T-helper 1 cell (primary cell): Measurements from ENCODE around the gene GALNTL6.

Experiments used
- DNase-seq, 5 donors: peaks; one replicate each; pipeline ENCODE4 v3.0.0-alpha.2; 2012 to 2020

The GALNTL6 gene

DNA sequence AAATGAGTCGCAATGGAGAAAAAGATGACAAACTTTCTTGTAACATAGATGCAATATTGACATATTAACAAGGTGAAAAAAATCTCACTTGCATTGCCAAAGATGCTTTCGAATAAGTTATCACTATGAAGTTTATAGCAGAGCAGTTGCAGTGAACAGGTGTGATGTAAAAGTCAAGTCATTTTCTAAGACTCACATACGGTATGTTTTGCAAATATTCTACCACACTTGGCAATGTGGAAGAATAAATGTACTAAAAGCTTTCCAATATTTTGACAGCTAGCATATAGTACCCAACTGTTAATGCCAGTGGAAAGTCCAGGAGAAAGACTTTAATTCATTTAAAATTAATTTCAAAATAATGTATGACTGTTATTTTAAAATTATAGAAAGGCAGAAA, 76.5 kb downstream of the GALNTL6 start:
- no peak for DNase-seq

DNA sequence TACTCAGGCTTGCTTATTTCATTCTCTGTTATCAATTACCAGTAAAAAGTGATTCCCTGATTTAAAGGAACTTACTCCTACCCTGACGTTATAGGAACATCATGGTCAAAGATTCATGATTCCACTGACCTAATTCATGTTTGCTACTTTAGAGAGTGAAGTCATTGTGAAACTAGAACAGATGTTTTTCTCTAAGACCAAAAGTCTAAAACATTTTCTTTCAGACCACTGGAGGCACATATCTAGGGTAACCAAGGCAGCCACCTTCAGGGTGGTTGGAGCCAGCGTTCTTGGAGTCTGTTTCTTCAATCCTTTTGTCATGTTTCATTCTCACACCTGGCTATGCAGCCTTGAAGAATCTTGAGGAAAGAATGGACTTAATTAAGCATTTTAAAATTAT, 77.8 kb downstream of the GALNTL6 start:
- no peak for DNase-seq

DNA sequence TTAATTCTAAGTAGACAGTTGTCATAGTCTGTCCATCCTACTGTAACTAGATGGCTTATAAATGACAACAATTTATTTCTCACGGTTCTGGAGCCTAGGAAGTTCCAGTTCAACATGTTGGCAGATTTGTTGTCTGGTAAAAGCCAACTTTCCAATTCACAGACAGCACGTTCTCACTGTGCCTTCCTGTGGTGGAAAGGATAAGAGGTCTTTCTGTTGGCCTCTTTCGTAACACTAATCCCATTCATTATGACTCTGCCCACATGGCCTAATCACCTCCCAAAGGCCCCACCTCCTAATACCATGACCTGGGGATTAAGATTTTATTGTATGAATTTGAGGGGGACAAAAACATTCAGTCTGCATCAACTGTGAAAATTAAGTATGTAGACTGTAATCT, 83.2 kb downstream of the GALNTL6 start:
- DNase-seq = no peak

DNA sequence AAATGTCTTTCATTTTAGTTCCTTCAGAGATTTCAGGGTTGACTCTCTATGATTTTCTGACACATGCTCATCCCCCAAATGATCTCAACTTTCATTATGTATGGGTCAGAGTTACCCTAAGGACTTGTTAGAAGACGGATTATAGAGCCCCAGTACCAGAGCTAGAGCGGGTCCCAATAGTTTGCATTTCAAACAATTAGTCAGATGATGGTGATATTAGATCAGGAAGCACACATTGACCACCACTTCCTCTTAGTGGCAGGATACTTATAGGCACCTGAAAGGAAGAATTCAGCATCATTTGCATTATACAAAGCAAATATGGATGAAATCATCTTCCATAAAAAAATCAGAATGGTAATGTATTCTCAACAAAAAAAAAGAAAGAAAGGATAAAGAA, 106.1 kb downstream of the GALNTL6 start:
- no peak for DNase-seq

DNA sequence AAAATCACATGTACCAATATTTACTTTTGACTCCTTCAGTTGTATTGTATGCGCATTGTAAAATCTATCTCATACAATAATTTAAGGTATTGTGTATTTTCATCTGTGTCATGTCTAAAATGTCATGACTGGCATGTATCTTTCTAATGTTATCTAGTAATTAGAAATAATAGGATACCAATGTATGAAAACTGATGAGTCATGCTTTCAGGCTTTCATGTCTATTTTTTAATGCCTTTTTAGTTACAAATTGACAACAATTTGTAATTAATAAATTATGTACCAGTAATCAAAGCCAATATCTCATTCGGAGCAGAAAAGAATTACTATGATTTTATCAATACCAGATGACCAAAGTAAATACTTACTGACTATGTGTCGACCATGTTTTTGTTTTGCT, 107.7 kb downstream of the GALNTL6 start:
- no peak for DNase-seq

DNA sequence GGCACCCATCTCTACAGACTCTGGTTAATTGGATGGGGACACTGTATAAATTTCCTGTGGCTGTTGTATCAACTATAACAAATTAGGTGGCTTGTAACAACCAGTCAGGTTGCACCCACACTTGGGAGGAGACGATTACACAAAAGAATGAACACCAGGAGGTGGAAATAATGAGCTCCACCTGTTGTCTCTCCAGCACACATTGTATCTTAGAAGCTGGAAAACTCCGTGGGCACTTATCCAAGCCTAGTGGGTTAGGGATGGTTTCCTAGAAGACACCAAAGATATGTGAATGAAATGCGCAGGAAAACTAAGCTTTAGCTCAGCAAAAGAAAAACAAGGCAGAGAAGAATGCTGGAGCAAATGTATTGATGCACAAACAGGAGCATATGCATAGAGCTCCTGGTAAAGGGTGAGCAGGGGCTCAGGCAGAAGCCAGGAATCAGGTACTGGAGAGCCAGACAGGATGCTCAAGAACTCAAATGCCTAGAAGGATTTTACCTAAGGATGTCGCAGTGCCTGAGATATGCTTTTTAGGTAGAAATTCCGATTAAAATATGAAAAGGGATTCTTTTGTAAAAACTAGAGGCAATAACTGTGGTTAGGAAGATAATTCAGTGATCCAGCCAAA, 111.7 kb downstream of the GALNTL6 start:
- DNase-seq = no peak

DNA sequence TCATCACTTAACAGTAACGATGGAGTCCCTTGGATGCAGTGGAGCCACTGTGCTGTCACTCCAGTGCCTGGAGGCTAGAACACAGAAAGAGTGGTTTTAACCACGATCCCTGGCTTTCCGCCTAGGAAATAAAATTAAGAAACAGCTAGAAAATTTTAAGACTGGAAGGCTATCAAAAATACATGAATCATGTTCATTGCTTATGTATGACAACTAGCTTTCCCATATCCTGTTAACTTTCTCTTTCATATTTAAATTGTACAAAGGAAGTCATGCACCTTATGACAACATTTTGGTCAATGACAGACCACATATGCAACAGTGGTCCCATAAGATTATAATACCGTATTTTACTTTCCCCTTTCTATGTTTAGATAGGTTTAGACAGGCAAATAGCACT, 115.1 kb downstream of the GALNTL6 start:
- no peak for DNase-seq

DNA sequence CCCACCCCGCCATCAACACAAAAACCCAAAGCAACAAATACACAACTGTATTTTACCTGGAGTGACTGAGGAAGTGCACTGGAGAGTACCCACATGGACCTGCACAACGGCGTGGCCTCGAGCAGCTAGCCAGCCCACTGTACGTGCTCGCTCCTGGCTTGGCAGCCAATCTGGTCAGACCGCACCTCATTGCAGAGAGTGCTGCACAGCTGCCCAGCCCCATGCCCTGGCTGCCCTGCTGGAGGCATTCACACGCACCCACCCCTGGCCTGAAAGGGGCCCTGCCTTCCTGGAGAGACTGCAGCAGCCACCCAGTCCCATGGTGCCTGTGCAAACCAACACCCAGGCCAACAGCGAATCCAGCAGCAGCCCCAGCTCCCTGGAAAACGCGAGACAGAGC, 116.3 kb downstream of the GALNTL6 start:
- DNase-seq = no peak

DNA sequence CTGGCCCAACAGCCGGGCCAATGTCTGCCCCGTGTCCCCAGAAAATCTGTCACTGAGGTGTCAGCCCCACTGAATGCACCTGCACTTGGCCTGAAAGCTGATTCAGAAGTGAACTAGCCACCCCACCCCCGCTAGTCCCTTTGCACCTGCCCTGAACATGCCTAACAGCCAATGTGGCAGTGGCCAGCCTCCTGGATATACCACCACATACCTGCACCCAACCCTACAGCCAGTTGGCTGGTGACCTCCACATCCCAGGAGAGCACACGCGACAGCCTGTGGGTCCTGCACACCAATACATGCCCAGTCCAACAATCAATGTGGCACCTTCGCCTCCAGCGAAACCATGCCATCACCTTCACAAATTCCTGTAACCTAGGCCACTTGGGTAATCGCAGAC, 116.7 kb downstream of the GALNTL6 start:
- DNase-seq = no peak

DNA sequence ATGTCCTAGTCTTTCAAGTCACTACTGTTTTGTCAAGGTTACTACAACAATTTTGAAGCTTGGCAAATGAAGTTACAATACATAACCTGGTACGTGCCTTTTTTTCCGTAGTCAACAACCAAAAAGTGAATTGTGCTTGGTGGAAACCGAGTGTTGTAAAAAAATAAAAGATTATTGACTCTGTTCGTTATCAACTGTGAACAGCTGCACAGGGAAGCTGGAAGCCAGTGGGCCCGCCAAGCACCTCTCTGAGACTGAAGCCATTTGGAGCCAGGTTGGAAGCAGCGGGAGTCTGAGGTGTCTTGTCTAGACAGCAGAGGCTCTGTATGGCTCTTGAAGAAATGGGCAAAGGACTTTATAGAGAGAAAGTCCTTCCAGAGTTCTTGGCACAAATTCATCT, 119.0 kb downstream of the GALNTL6 start:
- DNase-seq = no peak

DNA sequence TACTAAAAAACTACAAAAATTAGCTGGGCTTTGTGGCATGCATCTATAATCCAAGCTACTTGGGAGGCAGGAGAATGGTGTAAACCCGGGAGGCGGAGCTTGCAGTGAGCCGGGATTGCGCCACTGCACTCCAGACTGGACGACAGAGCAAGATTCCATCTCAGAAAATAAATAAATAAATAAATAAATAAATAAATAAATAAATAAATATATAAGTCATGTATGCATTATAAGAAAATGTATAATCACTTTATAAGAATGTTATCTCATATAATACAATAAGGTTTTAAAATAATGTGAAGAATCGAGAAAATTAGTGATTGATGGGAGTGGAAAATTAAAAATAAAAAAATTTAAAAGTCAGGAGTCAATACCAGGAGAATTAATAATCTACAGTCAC, 127.5 kb downstream of the GALNTL6 start:
- no peak for DNase-seq

DNA sequence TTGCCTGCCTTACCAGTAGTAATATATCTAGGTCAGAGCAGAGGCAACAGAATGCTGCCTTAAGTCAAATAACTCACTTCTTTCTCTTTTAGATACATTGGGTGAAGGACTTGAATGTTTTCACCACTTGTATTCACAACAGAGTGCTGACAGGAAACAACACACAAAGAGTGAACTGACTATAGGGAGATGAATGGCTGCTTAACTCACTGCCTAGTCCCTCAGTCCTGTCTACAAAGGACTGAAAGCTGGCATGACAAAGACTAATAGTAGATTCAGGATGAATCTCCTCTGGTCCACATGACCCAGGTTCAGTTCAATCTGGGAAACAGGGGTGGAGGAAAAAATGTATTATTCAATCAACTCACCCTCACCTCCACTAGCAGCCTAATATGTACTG, 134.2 kb downstream of the GALNTL6 start:
- DNase-seq = no peak

DNA sequence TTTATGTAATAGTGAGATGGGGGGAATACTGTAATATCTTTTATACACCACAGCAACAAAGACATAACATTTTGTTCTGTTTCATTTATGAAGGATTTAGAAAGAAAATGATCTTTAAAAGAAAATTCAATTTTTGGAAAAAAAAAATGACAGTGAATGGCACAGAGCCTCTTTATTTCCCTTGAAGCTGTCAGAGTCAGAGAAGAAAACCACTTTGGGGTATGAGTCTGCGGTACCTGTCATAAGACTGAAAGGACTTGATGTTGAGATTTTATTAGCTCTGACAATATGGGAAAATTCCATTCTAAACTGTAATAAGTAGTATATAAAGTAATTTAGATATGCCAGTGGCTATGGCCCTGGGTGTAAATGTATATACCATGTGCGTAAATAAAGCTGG, 134.8 kb downstream of the GALNTL6 start:
- no peak for DNase-seq

DNA sequence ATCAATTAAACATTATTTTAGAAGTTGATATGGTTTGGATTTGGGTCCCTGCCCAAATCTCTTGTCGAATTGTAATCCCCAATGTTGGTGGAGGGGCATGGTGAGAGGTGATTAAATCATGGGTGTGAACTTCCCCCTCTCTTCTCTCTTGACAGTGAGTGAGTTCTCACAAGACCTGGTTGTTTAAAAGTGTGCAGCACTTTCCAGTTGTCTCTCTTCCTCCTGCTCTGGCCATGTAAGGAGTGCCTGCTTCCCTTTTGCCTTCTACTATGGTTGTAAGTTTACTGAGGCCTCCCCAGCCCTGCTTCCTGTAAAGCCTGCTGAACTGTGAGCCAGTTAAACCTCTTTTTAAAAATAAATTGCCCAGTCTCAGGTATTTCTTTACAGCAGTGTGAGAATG, 141.4 kb downstream of the GALNTL6 start:
- DNase-seq = no peak

DNA sequence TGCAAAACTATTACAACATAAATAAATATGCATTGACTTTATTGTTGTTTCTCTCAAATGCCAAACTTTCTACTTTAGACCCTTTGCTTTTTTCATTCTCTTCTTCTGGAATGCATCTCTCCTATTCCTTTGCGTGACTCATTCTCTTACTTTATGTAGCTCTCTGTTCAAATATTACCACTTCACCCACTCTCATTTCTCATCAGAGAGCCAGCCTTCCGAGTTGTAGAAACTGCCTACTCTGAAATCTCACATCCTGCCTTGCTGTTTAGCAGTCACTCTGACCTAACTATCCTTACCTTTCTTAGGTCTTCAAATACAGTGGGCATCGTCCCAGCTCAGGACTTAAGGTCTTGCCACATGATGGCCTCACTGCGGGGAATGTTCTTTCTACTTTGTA, 143.5 kb downstream of the GALNTL6 start:
- DNase-seq = no peak

DNA sequence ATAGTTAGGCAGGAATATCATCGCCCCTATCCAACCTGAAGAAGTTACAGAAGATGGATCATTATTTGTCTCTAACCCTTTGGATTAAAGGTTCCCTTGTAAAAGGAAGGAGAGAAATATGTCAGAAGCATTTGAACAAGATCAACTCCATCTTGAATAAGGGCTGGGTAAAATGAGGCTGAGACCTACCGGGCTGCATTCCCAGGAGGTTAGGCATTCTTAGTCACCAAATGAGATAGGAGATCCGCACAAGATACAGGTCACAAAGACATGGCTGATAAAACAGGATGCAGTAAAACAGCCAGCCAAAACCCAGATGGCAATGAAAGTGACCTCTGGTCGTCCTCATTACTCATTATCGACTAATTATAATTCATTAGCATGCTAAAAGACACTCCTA, 148.9 kb downstream of the GALNTL6 start:
- DNase-seq = no peak

DNA sequence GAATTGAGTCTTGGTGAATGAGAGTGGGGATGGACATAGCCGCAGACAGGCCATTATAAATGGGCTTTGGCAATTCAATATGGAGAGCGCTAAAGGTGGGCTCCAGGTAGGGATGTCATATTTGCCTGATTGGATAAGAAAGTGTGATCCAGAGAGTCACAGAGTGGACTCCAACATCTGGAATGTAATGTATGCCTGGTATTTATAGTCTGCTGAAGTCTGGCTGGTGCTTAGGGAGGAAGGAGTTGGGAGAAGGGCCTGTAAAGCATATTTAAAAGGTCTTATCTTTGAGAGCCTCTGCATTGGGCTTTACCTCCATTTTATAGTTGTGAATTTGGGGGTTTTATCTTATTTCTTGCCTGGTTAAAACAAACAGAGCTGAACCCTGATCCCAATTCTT, 153.2 kb downstream of the GALNTL6 start:
- DNase-seq = no peak

DNA sequence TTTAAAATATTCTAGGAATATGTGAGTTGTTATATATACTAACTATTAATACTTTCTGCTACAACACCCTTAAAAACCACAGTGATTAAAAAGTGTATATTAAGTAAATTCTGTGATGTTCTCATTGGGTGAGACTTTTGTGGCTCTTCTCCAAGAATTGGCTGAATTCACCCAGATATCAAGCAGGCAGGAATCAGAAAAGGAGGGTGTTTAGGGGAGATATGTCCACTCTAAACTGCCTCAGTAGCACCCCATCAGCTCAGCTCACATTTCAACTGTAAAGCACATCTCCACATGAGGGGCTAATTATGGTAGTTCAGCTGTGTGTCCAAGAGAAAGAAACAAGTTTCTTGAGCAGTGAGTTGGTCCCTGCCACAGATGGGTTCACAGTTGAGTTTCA, 165.0 kb downstream of the GALNTL6 start:
- no peak for DNase-seq

DNA sequence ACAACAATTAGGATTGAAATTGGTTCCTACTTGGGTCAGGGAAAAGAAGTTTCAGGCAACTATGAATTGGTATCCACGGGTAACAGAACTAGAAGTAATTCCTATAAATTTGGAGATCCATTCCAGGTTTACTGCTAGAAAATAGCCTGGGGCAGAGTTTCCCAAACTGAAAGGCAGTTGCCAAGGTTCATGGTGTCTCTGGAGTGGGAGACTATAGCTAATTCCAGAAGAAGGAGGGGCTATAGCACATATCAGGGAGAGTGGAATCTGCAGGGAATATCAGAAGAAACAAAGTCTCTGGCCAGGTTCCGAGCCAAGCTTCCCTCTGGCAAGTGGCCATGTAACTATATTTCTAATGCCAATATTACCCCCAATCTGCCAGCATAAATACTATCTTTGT, 166.3 kb downstream of the GALNTL6 start:
- no peak for DNase-seq

DNA sequence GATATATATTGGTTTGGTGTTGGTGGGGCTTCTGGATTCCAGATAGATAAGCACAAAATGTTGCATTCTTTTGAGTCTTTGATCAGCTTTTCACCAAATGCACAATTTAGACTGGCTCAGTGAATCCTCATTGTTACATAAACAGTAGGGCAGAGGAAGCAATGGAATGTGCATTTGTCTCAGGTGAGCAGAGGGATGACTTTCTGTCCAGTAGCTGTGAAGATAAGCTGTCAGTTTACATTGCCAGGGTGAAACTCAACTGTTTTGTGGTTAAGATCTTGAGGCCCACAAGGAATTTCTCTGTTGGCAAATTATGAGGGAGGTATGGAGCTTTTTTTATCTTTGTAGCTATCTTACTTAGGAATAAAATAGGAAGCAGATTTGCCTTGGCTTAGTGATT, 168.0 kb downstream of the GALNTL6 start:
- no peak for DNase-seq

DNA sequence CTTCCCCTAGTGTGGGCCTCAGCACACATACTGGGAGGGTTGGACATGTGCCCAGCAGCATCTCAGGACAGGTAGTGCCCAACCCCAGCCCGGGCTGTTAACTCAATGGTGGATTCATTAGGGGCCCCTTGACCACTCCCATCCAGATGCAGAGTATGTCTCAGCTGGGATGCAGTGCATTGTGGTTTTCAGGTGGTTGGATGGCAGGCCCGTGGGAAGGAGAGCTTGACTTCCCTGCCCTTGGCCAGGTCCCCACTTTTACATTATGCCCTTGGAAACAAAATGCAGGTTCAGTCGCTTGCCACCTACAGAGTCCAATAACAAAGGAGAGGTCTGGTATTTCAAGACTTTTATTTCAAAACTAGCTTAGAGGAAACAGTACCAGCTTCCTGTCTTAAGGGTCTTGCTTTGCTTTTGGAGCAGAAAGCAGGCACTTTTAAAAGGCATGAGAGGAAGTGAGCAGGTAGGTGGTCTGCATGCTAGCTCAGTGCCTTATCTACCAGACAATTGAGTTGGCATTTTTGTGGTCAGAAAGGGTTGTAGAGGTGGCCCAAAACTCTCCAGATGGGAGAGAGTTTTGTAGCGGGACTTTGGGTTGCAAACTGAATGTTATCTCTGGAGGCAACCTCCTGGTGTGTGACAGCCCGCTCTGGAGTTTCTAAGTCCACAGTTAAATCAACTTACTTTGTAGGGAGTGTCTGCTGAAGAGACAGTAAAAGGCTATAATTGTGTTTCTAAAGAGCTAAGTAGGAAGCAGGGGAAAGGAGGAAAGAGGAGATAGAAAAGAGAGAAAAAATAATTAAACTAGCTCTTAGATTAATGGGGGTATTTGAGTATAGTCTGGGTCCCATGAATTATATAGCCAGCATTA, 171.0 kb downstream of the GALNTL6 start:
- no peak for DNase-seq

DNA sequence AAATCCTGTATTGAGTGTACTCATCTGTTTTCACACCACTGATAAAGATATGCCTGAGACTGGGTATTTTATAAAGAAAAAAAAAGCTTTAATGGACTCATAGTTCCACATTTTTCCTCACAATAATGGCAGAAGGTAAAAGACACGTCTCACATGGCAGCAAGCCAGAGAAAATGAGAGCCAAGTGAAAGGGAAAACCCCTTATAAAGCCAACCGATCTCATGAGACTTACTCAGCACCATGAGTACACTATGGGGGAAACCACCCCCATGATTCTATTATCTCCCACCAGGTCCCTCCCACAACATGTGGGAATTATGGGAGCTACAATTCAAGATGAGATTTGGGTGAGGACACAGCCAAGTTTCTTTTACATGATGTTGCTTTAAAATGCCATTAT, 171.9 kb downstream of the GALNTL6 start:
- DNase-seq = no peak

DNA sequence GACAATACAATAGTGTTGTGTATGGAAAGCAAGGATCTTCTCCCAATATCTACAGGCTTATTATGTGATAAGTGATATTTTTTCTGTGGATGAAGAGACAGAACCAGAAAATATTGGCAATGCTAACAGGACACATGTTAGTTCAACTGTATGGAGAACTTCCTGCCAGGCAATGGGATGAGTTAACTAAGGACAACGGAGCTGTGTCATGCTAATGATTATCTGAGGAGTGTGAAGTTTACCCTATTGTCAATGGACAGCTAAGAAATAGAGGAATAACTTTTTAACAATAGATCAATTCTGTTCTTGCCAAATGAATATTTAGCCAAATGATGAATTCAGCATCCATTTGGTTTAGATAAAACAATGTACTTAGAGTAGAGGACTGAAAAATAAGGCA, 180.0 kb downstream of the GALNTL6 start:
- DNase-seq = no peak

DNA sequence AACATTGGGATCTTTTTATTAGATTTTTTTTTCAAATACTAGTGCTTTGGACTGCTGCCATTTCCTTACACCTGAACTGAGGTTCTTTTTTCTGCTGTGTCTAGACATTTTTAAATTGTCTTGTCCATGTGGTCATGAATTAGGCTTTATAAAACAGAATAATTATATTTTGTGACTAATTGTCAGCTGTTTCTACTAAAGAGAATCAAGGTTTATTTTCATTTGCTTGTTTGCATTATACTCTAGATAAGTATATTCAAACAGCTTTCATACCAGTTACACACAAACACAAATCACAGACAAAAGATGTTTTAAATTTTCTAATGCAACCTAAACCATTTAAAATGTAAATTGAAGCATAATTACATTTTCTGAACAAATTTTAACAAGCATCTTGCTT, 194.7 kb downstream of the GALNTL6 start:
- DNase-seq = no peak
